ENCODE data around the gene FZD8.

The FZD8 gene

DNA sequence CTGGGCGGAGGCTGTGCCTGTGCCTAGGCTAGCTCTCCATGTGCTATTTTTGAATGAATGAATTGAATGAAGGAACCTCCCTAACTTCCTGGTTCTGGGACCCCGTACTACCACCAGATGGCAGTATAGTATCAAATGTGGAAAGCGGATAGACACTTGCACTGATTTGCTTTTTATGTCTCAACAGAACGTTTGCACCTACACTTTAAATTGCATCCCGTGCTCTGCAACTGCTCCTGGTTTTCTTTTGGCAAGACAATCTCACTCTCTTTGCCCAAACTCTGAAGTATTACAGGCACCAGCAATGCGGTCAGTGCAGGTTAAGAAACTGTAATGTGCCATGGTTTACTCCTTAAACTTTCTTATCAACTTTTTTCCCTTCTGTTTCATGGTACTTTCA, 6.5 kb downstream of the FZD8 start:
- Mint-ChIP-seq H3K4me3 (no peak overlapping the region), H3K27me3 (peaks cover 56% of the 10 kb centered on the region)
- peak; percentile 56 for DNase-seq

DNA sequence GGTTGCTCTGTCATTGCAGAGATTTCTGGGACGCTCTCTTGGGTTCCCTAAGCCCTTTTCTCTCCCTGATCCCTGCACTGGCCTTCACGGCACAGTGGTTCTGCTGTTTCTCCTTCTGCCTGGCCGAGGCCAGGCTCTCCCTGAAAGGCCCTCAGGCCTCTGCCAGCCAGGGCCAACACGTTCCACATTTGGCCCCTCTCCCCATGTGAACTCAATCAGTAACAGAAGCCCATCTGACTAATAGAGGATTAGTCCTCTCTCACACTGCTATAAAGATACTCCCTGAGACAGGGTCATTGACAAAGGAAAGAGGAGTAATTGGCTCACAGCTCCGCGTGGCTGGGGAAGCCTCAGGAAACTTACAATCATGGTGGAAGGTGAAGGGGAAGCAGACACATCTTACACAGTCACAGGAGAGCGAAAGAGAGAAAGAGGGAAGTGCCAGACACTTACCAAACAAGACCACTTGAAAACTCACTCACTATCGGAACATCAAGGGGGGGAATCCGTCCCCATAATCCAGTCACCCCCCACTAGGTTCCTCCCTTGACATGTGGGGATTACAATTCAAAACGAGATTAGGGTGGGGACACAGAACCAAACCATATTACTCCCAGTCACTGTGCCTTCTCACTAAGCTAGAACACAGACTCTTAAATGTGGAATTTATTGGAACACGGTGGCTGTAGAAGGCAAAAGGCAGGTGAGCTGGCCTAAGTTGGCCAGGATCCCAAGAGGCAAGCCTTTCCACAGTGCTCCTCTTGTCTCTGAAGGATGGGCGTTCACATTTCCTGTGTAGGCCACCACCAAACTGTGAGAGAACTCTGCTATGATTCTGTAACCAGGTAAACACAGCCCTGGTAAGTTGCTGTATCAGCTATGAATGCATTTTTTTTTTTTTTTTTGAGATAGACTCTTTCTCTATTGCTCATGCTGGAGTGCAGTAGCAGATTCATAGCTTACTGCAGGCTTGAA, 8.8 kb downstream of the FZD8 start:
- peaks cover 33% of the 10 kb centered on the region for H3K27me3 Mint-ChIP-seq
- no peak overlapping the region for H3K27ac Mint-ChIP-seq
- H3K36me3 Mint-ChIP-seq: no peaks in the 10 kb centered on the region
- CTCF ChIA-PET: interaction anchor here (1.3 to 1.7 kb wide), 2 partner anchors 394 to 512 kb away, joined by 3 to 6 read pairs; no protein-coding TSS in a partner anchor
- DNase-seq: no peak
- no peaks in the 10 kb centered on the region for H3K4me1 Mint-ChIP-seq
- H3K9me3 Mint-ChIP-seq: no peaks in the 10 kb centered on the region
- no peak overlapping the region for H3K4me3 Mint-ChIP-seq

More for the DNA sequence above, 6.5 kb downstream of the FZD8 start:
- Mint-ChIP-seq H3K27ac (no peak overlapping the region), H3K36me3 (no peaks in the 10 kb centered on the region), H3K9me3 (no peaks in the 10 kb centered on the region), H3K4me1 (peaks cover 8% of the 10 kb centered on the region)
- CTCF ChIA-PET: interaction anchor here (0.7 to 2.1 kb wide), 16 partner anchors 9 to 1860 kb away, joined by 3 to 11 read pairs (median 3); no protein-coding TSS in a partner anchor

DNA sequence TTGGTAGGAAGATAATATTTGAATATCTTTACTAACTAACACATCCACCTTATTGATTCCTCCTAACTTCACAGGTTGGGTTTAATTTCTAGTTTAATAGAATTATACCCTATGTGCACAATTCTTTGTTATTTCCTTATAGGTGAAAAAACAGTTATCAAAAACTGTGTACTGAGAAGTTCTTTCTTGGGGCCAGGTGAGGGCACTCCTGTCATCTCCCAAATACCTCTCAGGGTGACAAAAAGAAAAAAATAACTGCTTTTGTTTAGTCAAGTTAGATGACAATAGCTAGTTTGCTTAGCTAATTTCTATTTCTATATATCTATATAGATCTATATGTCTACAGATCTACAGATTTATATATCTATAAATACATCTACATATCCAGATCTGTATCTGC, 10.1 kb downstream of the FZD8 start:
- no peak for DNase-seq
- no peak overlapping the region for H3K4me3 Mint-ChIP-seq
- H3K4me1 Mint-ChIP-seq: no peaks in the 10 kb centered on the region
- H3K36me3 Mint-ChIP-seq: no peaks in the 10 kb centered on the region
- peaks cover 22% of the 10 kb centered on the region for H3K27me3 Mint-ChIP-seq
- H3K9me3 Mint-ChIP-seq: no peaks in the 10 kb centered on the region
- CTCF ChIA-PET: interaction anchor here (1.3 to 1.7 kb wide), 2 partner anchors 393 to 511 kb away, joined by 3 to 6 read pairs; no protein-coding TSS in a partner anchor
- no peak overlapping the region for H3K27ac Mint-ChIP-seq

DNA sequence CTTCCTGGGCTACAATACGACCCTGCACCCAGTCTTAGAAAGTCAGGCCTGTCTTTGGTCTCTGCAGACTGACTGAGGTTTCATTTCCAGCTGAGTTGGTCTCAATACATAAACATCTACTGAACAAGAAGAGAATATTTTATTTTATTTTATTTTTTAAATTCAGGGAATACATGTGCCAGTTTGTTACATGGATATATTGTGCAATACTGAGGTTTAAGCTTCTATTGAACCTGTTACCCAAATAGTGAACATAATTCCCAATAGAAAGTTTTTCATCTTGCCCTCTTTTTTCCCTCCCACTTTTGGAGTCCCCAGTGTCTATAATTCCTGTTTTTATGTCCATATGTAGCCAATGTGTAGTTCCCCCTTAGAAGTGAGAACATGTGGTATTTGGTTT, 10.7 kb downstream of the FZD8 start:
- no peak for DNase-seq
- Mint-ChIP-seq H3K4me3 (no peak overlapping the region), H3K27me3 (peaks cover 18% of the 10 kb centered on the region)

DNA sequence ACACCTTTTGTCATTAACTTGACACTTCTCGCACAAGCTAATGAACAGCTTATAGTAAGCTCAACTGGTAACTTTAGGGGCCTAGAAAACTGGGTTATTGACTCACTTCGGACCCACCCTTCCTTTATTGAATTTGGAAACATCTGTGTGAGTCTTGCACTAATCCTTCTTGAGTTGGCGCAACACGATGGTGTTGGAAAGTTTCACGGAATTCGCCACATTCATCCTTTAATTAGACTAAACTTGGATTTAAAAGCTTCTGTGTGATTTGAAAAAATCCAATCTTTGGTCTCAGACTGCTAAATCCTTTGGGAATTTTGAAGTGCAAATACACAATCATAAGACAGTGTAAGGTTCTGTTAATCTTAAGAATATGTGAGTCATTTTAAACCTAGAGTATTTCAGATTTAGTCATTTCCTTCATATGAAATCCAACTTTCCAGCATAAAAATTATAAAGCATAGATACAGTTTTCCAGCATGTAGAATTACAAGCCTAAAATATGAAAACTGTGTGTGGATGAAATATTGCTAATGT, 15.1 kb downstream of the FZD8 start:
- H3K27ac Mint-ChIP-seq: no peak overlapping the region
- no peak overlapping the region for H3K4me3 Mint-ChIP-seq

More for the DNA sequence above, 10.7 kb downstream of the FZD8 start:
- Mint-ChIP-seq H3K9me3 (no peaks in the 10 kb centered on the region), H3K27ac (no peak overlapping the region), H3K4me1 (no peaks in the 10 kb centered on the region), H3K36me3 (no peaks in the 10 kb centered on the region)
- CTCF ChIA-PET: interaction anchor here (0.7 to 1.1 kb wide), 2 partner anchors 68 to 511 kb away, joined by 3 read pairs; no protein-coding TSS in a partner anchor

DNA sequence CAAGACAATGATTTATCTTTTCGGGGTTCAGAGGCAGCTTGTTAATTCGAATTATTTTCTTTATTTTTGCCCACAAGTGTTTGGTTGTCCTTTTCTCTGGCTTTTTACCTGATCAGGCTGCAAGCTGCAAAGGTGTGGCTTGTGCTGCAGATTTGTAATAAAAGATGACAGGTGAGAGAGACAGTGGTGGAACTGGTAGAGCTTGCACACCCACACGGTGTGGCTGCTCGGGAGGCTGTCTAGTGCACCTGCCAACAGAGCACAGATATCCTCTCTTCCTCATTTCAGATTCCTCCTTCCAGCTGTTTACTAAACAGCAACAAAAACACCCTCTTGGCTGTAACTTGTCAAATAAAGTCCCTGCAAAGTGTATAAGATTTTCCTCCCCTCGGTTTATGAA, 27.8 kb downstream of the FZD8 start:
- CTCF ChIA-PET: no interaction called here
- no peak for DNase-seq
- Mint-ChIP-seq H3K36me3 (no peaks in the 10 kb centered on the region), H3K4me3 (no peak overlapping the region), H3K4me1 (no peaks in the 10 kb centered on the region), H3K27ac (no peak overlapping the region), H3K27me3 (peaks cover 29% of the 10 kb centered on the region), H3K9me3 (peaks cover under 1% of the 10 kb centered on the region)

More for the DNA sequence above, 15.1 kb downstream of the FZD8 start:
- no peaks in the 10 kb centered on the region for H3K36me3 Mint-ChIP-seq
- no peaks in the 10 kb centered on the region for H3K4me1 Mint-ChIP-seq
- no peaks in the 10 kb centered on the region for H3K9me3 Mint-ChIP-seq
- CTCF ChIA-PET: no interaction called here
- DNase-seq: no peak
- H3K27me3 Mint-ChIP-seq: peaks cover 8% of the 10 kb centered on the region

DNA sequence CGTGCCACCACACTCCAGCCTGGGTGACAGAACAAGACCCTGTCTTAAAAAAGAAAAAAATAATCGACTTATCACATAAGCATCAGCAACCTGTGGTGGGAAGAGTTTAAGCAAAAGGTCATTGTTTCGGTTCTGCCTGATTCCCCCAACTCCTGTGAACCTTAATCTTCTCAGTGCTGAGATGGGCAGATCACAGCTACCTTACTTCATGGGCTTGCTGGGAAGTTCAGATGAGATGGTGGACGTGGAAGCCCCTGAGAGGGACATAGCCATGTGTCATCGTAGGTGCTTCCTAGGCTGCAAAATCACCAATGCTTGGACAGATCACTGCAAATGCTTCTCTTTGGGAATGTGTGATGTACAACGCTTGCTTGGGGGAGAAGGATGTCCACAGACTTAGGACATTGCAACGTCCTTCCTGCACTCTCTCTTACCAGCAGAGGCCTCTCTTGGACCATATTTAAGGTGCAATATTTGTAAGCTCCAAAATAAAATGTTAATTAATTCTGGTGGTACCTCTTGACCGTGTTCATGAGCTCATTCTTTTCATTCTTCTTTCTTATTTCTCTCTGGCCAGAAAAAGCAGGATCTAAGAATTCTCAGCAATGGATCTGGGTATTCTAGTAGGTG, 28.4 kb downstream of the FZD8 start:
- peaks cover 32% of the 10 kb centered on the region for H3K27me3 Mint-ChIP-seq
- H3K27ac Mint-ChIP-seq: no peak overlapping the region
- H3K9me3 Mint-ChIP-seq: no peaks in the 10 kb centered on the region
- no peak for DNase-seq
- H3K4me1 Mint-ChIP-seq: no peaks in the 10 kb centered on the region
- no peak overlapping the region for H3K4me3 Mint-ChIP-seq
- CTCF ChIA-PET: no interaction called here
- H3K36me3 Mint-ChIP-seq: no peaks in the 10 kb centered on the region

DNA sequence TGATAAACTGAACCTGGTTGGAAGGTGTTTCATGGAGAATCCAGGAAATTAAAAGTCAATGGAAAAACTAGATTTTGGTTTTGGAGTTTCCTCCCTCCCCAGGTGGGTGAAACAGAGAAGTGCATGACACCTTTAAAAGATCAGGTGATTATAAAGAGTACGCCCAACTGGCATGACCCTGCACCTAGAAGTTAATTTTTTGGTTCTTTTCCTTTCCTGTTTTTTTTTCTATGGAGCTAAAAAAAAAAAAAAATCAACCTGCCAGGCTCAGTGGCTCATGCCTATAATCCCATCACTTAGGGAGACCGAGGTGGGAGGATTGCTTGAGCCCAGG, 29.0 kb downstream of the FZD8 start:
- DNase-seq: no peak
- Mint-ChIP-seq H3K27me3 (peaks cover 38% of the 10 kb centered on the region), H3K36me3 (no peaks in the 10 kb centered on the region), H3K27ac (no peak overlapping the region), H3K9me3 (no peaks in the 10 kb centered on the region), H3K4me3 (no peak overlapping the region), H3K4me1 (no peaks in the 10 kb centered on the region)
- CTCF ChIA-PET: no interaction called here

DNA sequence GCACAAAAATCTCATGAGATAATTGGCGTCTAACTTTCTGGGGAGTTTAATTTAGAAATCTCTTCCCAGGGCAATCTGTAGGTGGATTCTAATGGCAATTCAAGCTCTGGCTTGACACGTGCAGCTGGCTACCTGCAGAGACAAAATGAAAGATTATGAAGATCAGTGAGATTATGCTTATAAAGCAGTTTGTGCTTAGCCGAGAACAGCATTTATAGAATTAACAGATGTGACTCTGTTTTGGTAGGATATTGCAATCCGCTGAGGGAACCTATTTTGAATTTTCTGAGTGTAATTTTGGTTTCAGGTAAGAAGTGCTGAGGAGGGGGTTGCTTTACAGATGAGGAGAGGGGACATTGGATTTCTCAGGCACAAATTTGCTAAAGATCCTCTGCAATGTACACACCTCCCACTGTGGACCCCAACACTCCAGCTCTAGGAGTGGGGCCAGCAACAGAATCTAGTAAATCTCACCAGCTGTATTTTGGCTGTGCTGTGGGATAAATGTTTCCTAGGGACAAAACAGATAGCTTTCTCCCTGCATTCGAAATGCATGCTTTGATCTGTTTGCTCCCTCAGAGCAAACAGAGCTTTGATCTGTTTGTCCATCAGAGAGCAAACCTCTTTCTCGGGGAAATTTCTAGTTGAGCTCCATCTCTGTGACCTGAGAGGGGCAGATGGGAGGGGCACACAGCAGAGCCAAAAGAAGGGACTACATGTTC, 29.6 kb downstream of the FZD8 start:
- no peak for DNase-seq
- no peak overlapping the region for H3K4me3 Mint-ChIP-seq
- H3K27me3 Mint-ChIP-seq: peaks cover 43% of the 10 kb centered on the region
- no peaks in the 10 kb centered on the region for H3K9me3 Mint-ChIP-seq
- CTCF ChIA-PET: no interaction called here
- no peaks in the 10 kb centered on the region for H3K36me3 Mint-ChIP-seq
- H3K4me1 Mint-ChIP-seq: peaks cover 3% of the 10 kb centered on the region
- H3K27ac Mint-ChIP-seq: no peak overlapping the region

DNA sequence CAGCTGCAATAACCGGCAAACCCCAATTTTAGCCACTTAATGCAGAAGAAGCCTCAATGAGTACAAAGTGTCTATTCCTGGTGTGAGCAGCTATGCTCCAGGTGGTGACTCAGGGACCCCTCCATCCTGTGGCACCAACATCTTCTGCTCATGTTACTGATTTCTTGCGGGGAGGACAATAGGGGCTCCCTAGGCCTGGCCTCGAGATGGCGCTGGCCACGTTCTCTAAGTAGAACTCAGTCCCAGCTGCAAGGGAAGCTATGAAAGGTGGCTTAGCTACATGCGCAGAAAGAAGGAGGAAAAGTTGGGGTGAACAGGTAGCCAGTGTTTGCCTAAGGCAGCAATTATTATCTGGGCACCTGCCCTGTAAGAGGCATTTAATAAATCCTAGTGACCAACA, 30.3 kb downstream of the FZD8 start:
- Mint-ChIP-seq H3K27ac (no peak overlapping the region), H3K9me3 (no peaks in the 10 kb centered on the region), H3K4me3 (no peak overlapping the region), H3K4me1 (peaks cover 8% of the 10 kb centered on the region), H3K27me3 (peaks cover 50% of the 10 kb centered on the region), H3K36me3 (no peaks in the 10 kb centered on the region)
- no peak for DNase-seq
- CTCF ChIA-PET: no interaction called here

DNA sequence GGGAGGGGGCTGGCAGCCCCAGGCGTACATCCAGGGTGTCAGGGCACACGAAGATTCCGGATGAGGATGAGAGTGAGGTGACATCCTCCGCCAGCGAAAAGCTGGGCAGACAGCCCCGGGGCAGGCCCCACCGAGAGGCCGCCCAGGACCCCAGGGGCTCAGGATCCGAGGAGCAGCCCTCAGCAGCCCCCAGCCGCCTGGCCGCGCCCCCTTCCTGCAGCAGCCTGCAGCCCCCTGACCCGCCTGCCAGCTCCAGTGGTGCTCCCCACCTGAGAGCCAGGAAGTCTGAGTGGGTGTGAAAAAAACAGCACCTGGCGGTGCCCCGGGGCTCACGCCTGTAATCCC, 33.8 kb downstream of the FZD8 start:
- Mint-ChIP-seq H3K27me3 (peaks cover 62% of the 10 kb centered on the region), H3K4me1 (peaks cover 8% of the 10 kb centered on the region), H3K9me3 (no peaks in the 10 kb centered on the region), H3K27ac (no peak overlapping the region), H3K4me3 (no peak overlapping the region), H3K36me3 (no peaks in the 10 kb centered on the region)
- CTCF ChIA-PET: no interaction called here
- no peak for DNase-seq

DNA sequence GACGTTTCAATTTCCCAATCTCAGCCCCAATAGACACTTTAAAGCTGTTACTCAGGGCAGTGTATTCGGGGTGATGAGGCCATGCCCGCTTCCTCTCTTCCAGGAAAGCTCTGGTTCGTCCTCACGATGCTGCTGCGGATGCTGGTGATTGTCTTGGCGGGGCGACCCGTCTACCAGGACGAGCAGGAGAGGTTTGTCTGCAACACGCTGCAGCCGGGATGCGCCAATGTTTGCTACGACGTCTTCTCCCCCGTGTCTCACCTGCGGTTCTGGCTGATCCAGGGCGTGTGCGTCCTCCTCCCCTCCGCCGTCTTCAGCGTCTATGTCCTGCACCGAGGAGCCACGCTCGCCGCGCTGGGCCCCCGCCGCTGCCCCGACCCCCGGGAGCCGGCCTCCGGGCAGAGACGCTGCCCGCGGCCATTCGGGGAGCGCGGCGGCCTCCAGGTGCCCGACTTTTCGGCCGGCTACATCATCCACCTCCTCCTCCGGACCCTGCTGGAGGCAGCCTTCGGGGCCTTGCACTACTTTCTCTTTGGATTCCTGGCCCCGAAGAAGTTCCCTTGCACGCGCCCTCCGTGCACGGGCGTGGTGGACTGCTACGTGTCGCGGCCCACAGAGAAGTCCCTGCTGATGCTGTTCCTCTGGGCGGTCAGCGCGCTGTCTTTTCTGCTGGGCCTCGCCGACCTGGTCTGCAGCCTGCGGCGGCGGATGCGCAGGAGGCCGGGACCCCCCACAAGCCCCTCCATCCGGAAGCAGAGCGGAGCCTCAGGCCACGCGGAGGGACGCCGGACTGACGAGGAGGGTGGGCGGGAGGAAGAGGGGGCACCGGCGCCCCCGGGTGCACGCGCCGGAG, 34.4 kb downstream of the FZD8 start:
- CTCF ChIA-PET: interaction anchor here (1.2 kb wide), 1 partner anchor 27 kb away, joined by 3 read pairs; no protein-coding TSS in a partner anchor
- DNase-seq: peak; percentile 32
- Mint-ChIP-seq H3K4me1 (peaks cover 8% of the 10 kb centered on the region), H3K27me3 (peaks cover 61% of the 10 kb centered on the region), H3K36me3 (no peaks in the 10 kb centered on the region), H3K4me3 (peak overlapping the region; percentile 55), H3K27ac (no peak overlapping the region), H3K9me3 (no peaks in the 10 kb centered on the region)

DNA sequence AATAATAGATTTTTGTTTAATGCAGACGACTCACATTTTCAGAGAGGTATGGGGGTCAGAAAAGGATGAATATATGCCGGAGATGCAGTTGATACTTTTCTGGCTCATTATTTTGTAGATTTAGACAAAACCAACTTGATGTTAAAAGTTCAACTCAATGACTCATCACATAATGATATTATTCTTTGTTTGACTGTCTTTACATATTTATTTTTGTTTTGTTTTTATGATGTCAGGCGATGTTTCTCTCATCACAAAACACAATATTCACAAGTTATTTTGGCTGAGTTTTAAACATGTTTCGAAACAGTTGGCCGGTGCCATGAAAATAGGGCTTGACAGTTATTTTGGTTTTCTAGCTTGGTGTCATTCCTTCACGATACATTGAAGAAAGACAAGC, 35.7 kb downstream of the FZD8 start:
- CTCF ChIA-PET: interaction anchor here (1.2 kb wide), 1 partner anchor 28 kb away, joined by 3 read pairs; no protein-coding TSS in a partner anchor
- peaks cover 8% of the 10 kb centered on the region for H3K4me1 Mint-ChIP-seq
- H3K27ac Mint-ChIP-seq: no peak overlapping the region

More for the DNA sequence above, 35.7 kb downstream of the FZD8 start:
- Mint-ChIP-seq H3K9me3 (no peaks in the 10 kb centered on the region), H3K36me3 (no peaks in the 10 kb centered on the region), H3K4me3 (no peak overlapping the region), H3K27me3 (peaks cover 51% of the 10 kb centered on the region)
- DNase-seq: no peak
